HepG2 (cell line): Measurements from ENCODE around the gene ATXN2. TPM values are rescaled to one million over a fixed set of nuclear protein-coding genes. Genes with fewer than 3 reads are reported as not detected.

Source experiments
- ATAC-seq: fragments of 200-7000 bp; cut with Tn5 transposase; 3 replicates; pipeline ENCODE4 v1.9.1; 2020; ENCODE audit warnings: mild to moderate bottlenecking, moderate library complexity
- BruUV-seq: library from RNA; stranded (reverse); fragments of 400-500 nt; replicated peaks from 2 replicates; lab custom pipeline; 2021; lab: Mats Ljungman, UMichigan
- CTCF ChIA-PET: fragments of 300-600 bp; formaldehyde crosslinking; extraction: SDS; loops from one replicate; lab custom pipeline; 2021; ENCODE audit warnings: low total read pairs, inconsistent platforms, low intra/inter-chr PET ratio; lab: Yijun Ruan, JAX
- POLR2A ChIA-PET: fragments of 350-600 bp; sonication (Branson Sonifier 250); formaldehyde crosslinking; loops from one replicate; lab custom pipeline; 2020; ENCODE audit warnings: antibody characterized with exemption, inconsistent platforms; lab: Yijun Ruan, JAX
- DNase-seq: peaks from one replicate; pipeline ENCODE4 v3.0.0-alpha.2; 2015; ENCODE audit warnings: low spot score
- FAIRE-seq: peaks from 3 replicates; lab custom pipeline; 2011; peaks lifted over from hg19 to GRCh38; lab: Jason Lieb, UNC
- H2AFZ ChIP-seq: one replicate; pipeline ENCODE4 v1.6.1; 2011; ENCODE audit warnings: low read length, inconsistent platforms
- H3K27ac ChIP-seq: fragments of 300-600 bp; 3 replicates; pipeline ENCODE4 v1.8.0; 2011; ENCODE audit warnings: mixed run types, mild to moderate bottlenecking, mixed read lengths, low read length, inconsistent platforms; ENCODE audit not compliant: insufficient read depth; ENCODE audit errors: extremely low read length
- H3K27me3 ChIP-seq, 2 experiments: fragments of 200-600 bp in 1 of 2; 2 replicates in 1 of 2; 3 replicates in 1 of 2; pipeline versions ENCODE4 v1.6.0 to v1.8.0; 2011; ENCODE audit warnings: low read length in 2 of 2, mild to moderate bottlenecking in 2 of 2, moderate library complexity in 2 of 2, inconsistent platforms in 1 of 2; ENCODE audit not compliant: insufficient read depth in 2 of 2, control insufficient read depth in 1 of 2
- H3K36me3 ChIP-seq, 2 experiments: fragments of 200-600 bp in 1 of 2; replicated peaks in 1 of 2; 2 replicates in 1 of 2; 3 replicates in 1 of 2; pipeline versions ENCODE4 v1.5.1 to v1.8.0; 2011; ENCODE audit warnings: low read length in 2 of 2, inconsistent platforms in 1 of 2; ENCODE audit not compliant: insufficient read depth in 2 of 2, control insufficient read depth in 1 of 2
- H3K4me1 ChIP-seq: 2 replicates; pipeline ENCODE4 v1.5.1; 2012; ENCODE audit warnings: low read length, inconsistent platforms; ENCODE audit not compliant: insufficient read depth
- H3K4me2 ChIP-seq: 2 replicates; pipeline ENCODE4 v1.6.0; 2011; ENCODE audit warnings: low read depth, low read length, inconsistent platforms
- H3K4me3 ChIP-seq, 3 experiments: fragments of 200-600 bp in 1 of 3; sonication (generic), shearing (Covaris generic) in 1 of 3; replicated peaks in 1 of 3; 2 replicates each; pipeline ENCODE4 v1.5.1; 2011 to 2016; ENCODE audit warnings: low read length in 3 of 3, inconsistent platforms in 2 of 3, low read depth in 2 of 3, mild to moderate bottlenecking in 2 of 3, control low read depth in 1 of 3, mixed read lengths in 1 of 3; ENCODE audit not compliant: insufficient read depth in 1 of 3
- H3K79me2 ChIP-seq: one replicate; pipeline ENCODE4 v1.6.1; 2011; ENCODE audit warnings: low read length, inconsistent platforms; ENCODE audit not compliant: insufficient read depth
- H3K9ac ChIP-seq: 2 replicates; pipeline ENCODE4 v1.6.0; 2011; ENCODE audit warnings: mild to moderate bottlenecking, low read depth, low read length, inconsistent platforms; ENCODE audit not compliant: insufficient read depth
- H3K9me3 ChIP-seq: 2 replicates; pipeline ENCODE4 v1.5.1; 2012; ENCODE audit warnings: mild to moderate bottlenecking, low read length
- H4K20me1 ChIP-seq: 2 replicates; pipeline ENCODE4 v1.6.0; 2011; ENCODE audit warnings: inconsistent platforms, mild to moderate bottlenecking, low read length, moderate library complexity; ENCODE audit not compliant: insufficient read depth
- ARNT ChIP-seq: fragments of 450-650 bp; IDR thresholded peaks from 2 replicates; pipeline ENCODE4 v1.6.1; 2017
- CENPX ChIP-seq: sonication (generic); formaldehyde crosslinking; IDR thresholded peaks from 2 replicates; pipeline ENCODE4 v1.9.0; 2021; ENCODE audit warnings: mild to moderate bottlenecking, missing genetic modification reagents, moderate library complexity
- CHD4 ChIP-seq: fragments of 200-600 bp; sonication (generic); IDR thresholded peaks from 2 replicates; pipeline ENCODE4 v1.7.0; 2017; ENCODE audit warnings: mild to moderate bottlenecking, low read length, borderline replicate concordance
- ELF3 ChIP-seq: IDR thresholded peaks from 2 replicates; pipeline ENCODE4 v1.6.1; 2016; ENCODE audit warnings: missing genetic modification reagents, missing compliant biosample characterization
- FIP1L1 ChIP-seq: fragments of 200-400 bp; formaldehyde crosslinking; IDR thresholded peaks from 2 replicates; pipeline ENCODE4 v1.6.1; 2018; ENCODE audit warnings: low read depth, mild to moderate bottlenecking, low read length, moderate library complexity, borderline replicate concordance; ENCODE audit not compliant: insufficient read depth
- FOSL1 ChIP-seq: sonication (generic); formaldehyde crosslinking; IDR thresholded peaks from 2 replicates; pipeline ENCODE4 v1.9.0; 2021; ENCODE audit warnings: missing genetic modification reagents, borderline replicate concordance
- HOXA3 ChIP-seq: sonication (generic); formaldehyde crosslinking; IDR thresholded peaks from 2 replicates; pipeline ENCODE4 v1.5.0; 2020; ENCODE audit warnings: missing genetic modification reagents
- MAFK ChIP-seq, 2 experiments: IDR thresholded peaks in 1 of 2; conservative IDR thresholded peaks in 1 of 2; 2 replicates each; pipeline ENCODE4 v1.6.1; 2011; ENCODE audit warnings: improper control_type of control experiment in 2 of 2, low read length in 2 of 2
- POGZ ChIP-seq: sonication (generic); formaldehyde crosslinking; IDR thresholded peaks from 2 replicates; pipeline ENCODE4 v1.4.0; 2020; ENCODE audit warnings: mild to moderate bottlenecking, missing genetic modification reagents
- SMAD1 ChIP-seq: sonication (generic); formaldehyde crosslinking; IDR thresholded peaks from 2 replicates; pipeline ENCODE4 v1.4.0; 2020; ENCODE audit warnings: missing genetic modification reagents, low read depth, mild to moderate bottlenecking, borderline replicate concordance
- TEF ChIP-seq: sonication (generic); formaldehyde crosslinking; IDR thresholded peaks from 2 replicates; pipeline ENCODE4 v1.5.0; 2020; ENCODE audit warnings: missing genetic modification reagents
- ZNF121 ChIP-seq: sonication (generic); formaldehyde crosslinking; IDR thresholded peaks from 2 replicates; pipeline ENCODE4 v1.5.0; 2020; ENCODE audit warnings: mild to moderate bottlenecking, missing genetic modification reagents
- ZNF30 ChIP-seq: sonication (generic); formaldehyde crosslinking; IDR thresholded peaks from 2 replicates; pipeline ENCODE4 v1.5.0; 2020; ENCODE audit warnings: mild to moderate bottlenecking, missing genetic modification reagents
- ZNF451 ChIP-seq: sonication (generic); formaldehyde crosslinking; IDR thresholded peaks from 2 replicates; pipeline ENCODE4 v1.5.0; 2020; ENCODE audit warnings: mild to moderate bottlenecking, missing genetic modification reagents
- ZNF468 ChIP-seq: sonication (generic); formaldehyde crosslinking; IDR thresholded peaks from 2 replicates; pipeline ENCODE4 v1.8.0; 2022; ENCODE audit warnings: mild to moderate bottlenecking, moderate library complexity, missing genetic modification reagents
- ZNF83 ChIP-seq: sonication (generic); formaldehyde crosslinking; IDR thresholded peaks from 2 replicates; pipeline ENCODE4 v1.4.0; 2020; ENCODE audit warnings: missing genetic modification reagents, mild to moderate bottlenecking, borderline replicate concordance
- ZSCAN12 ChIP-seq: sonication (generic); formaldehyde crosslinking; IDR thresholded peaks from 2 replicates; pipeline ENCODE4 v1.9.0; 2021; ENCODE audit warnings: mild to moderate bottlenecking, missing genetic modification reagents
- ZSCAN30 ChIP-seq: sonication (generic); formaldehyde crosslinking; IDR thresholded peaks from 2 replicates; pipeline ENCODE4 v1.5.0; 2020; ENCODE audit warnings: mild to moderate bottlenecking, missing genetic modification reagents
- WGBS: methylation state at CpG from one replicate; pipeline ENCODE4 v1.1.6; 2017; ENCODE audit warnings: low lambda C conversion rate; 5-methylcytosine and 5-hydroxymethylcytosine counted together
- in situ Hi-C: cut with HindIII; loops from 2 replicates; pipeline ENCODE4 v1.10.0; 2017; ENCODE audit warnings: low pct_unique_long_range_greater_than_20kb; ENCODE audit not compliant: extremely low pct_ligation_motif_present
- intact Hi-C: fragments of 100-400 bp; cut with micrococcal nuclease; formaldehyde crosslinking; loops from one replicate; pipeline ENCODE4 v1.10.0; 2022; ENCODE audit not compliant: unreplicated experiment
- polyA plus RNA-seq, 8 experiments: library from polyadenylated mRNA; depleted of rRNA in 3 of 8; stranded (reverse) in 7 of 8; unstranded in 1 of 8; fragments of >200 nt; fragmentation: Illumina TruSeq in 4 of 8; extraction: Trizol in 4 of 8; gene quantifications; 2 replicates each; pipeline versions ENCODE4 v1.2.1 to v1.2.3, GENCODE V29; 2011 to 2016; ENCODE audit warnings: low read depth in 4 of 8, missing spikeins in 1 of 8, mixed read lengths in 1 of 8; ENCODE audit not compliant: insufficient read depth in 1 of 8
- total RNA-seq, 5 experiments: library from RNA; depleted of rRNA; stranded (reverse); fragments of >200 nt; fragmentation: Illumina TruSeq; extraction: Trizol; gene quantifications; 2 replicates each; pipeline ENCODE4 v1.2.3, GENCODE V29; 2016; ENCODE audit warnings: low read depth in 1 of 5

Gene ATXN2
- total and polyA plus RNA-seq, 2 of the 13 experiments (the other 11 are each of a cell fraction or from before 2014, with no cell fraction given), result 18.1 to 27.1 TPM

- H3K4me2 ChIP-seq, result no peak overlapping the region
- intact Hi-C loops (no loop called here), in situ Hi-C loops (no loop called here)
- peaks cover 24 to 79% of the 10 kb centered on the region in 2 experiments for H3K36me3 ChIP-seq
- H3K4me3 ChIP-seq, result no peak overlapping the region
- FAIRE-seq, result no peak
- H3K4me1 ChIP-seq, result no peaks in the 10 kb centered on the region
- BruUV-seq, result no TSS peak
- no peak for DNase-seq
- WGBS, result 100% methylated on average over 2 of the region's 2 CpGs
- no peak overlapping the region for H3K9ac ChIP-seq
- H3K27ac ChIP-seq, result no peak overlapping the region
- TF ChIP-seq ELF3 (CRISPR knock-in tag), result no peak
- TF ChIP-seq ZNF83 (CRISPR knock-in tag), result no peak
- TF ChIP-seq ZSCAN12 (CRISPR knock-in tag), result no peak
- no peak for TF ChIP-seq ZSCAN30
- no peak for TF ChIP-seq FIP1L1
- no peak for TF ChIP-seq SMAD1 (CRISPR knock-in tag)
- no peak for TF ChIP-seq ZNF30 (CRISPR knock-in tag)
- TF ChIP-seq ZNF121 (CRISPR knock-in tag), result no peak
- TF ChIP-seq CENPX (CRISPR knock-in tag), result no peak
- TF ChIP-seq ARNT, result no peak
- no peak for TF ChIP-seq MAFK (conservative IDR thresholded peaks at IDR 0.05 in 1 of 2, IDR thresholded peaks at IDR 0.05 in 1 of 2; ENCODE audit: low read length in 2 of 2)
- TF ChIP-seq ZNF451 (CRISPR knock-in tag), result no peak
- no peak for TF ChIP-seq CHD4
- no peak for TF ChIP-seq FOSL1 (CRISPR knock-in tag)
- TF ChIP-seq POGZ (CRISPR knock-in tag), result no peak
- TF ChIP-seq HOXA3 (CRISPR knock-in tag), result no peak
- TF ChIP-seq TEF (CRISPR knock-in tag), result no peak
- no peak for TF ChIP-seq ZNF468 (CRISPR knock-in tag)
- ATAC-seq, result no peak
- POLR2A ChIA-PET, result no interaction called here
- no peak overlapping the region for H2AFZ ChIP-seq
- no peaks in the 10 kb centered on the region; the same call in 1 of the 2 replicates for H4K20me1 ChIP-seq
- no peaks in the 10 kb centered on the region for H3K79me2 ChIP-seq
- CTCF ChIA-PET, result no interaction called here
- no peaks in the 10 kb centered on the region for H3K27me3 ChIP-seq
- H3K9me3 ChIP-seq, result no peaks in the 10 kb centered on the region
Observed at GRCh38 chr12:111482462-111482861, 116.7 kb downstream of the ATXN2 start.
